GM04503 (cell line): Measurements from ENCODE around the gene CORO2A.
"Not testable (repeated sequence)": the region's sequence is repeated elsewhere in the genome, so short reads cannot be mapped to it uniquely, and the experiment has no call there.

ENCODE experiments used
- DNase-seq: peaks from one replicate; pipeline ENCODE4 v3.0.0-alpha.2; 2012; ENCODE audit warnings: low read depth

CORO2A gene

DNA sequence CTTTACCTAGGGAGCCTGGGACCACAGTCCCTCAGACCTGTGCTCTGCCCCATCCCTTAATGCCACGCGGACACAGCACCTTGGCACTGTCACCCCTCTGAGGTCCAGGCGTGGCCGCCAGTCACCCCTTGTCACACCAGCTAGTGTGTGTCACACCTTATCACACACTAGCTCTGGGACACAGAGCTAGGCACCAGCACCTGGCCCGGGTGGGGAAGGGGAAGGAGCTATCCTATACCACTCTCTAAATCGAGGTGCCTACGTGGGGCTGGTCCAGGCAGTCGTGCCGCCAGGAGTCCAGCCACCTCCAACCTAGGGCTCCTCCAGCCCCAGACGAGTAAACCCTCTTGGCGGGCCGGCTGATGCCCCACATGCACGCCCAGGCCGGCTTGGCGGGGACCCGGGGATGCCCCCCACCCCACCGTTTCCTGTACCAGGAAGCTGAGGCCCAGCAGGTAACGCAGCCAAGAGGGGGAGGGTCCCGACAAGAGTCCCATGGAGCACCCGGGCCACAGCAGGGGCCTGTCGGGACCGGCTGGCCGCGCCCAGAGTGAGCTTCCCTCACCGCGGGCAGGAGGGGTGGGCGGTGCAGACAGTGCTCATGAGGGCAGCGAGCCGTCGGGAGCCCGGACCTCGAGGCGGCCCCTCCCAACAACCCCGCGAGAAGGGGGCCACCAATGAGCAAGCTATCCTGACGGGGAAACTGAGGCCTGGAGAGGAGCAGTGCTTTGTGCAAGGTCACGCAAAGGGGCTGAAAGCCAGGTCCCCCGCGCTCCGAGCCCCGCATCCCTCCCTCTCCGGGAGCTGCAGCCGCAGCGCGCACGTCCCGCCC is 550 bp downstream of the CORO2A start:
- DNase-seq = no peak

DNA sequence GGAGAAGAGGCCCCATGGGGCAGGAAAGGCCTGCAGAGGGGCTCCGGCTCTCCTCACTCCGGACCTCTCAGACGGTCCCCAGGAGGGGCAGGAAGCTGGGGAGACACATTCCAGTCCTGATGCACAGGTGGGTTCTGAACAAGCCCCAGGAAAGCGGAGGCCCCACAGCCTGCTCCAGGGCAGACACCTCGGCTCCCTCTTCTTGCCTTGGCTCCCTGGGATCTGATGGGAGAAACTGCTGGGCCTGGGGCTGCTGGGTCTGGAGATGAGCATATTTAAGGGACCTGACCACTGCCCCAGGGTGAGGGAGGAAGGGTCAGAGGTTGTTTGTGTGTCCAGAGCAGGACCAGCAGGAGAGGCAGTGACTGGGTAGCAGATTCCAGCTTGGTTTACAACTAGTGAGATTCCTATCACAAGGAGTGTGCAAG is 1.2 kb downstream of the CORO2A start:
- DNase-seq = no peak

GRCh38 chr9:98190757-98191105 is 1.7 kb downstream of the CORO2A start:
- no peak for DNase-seq

- DNase-seq = no peak
Measured at GRCh38 chr9:98189412-98189811, 3.0 kb downstream of the CORO2A start.

DNA sequence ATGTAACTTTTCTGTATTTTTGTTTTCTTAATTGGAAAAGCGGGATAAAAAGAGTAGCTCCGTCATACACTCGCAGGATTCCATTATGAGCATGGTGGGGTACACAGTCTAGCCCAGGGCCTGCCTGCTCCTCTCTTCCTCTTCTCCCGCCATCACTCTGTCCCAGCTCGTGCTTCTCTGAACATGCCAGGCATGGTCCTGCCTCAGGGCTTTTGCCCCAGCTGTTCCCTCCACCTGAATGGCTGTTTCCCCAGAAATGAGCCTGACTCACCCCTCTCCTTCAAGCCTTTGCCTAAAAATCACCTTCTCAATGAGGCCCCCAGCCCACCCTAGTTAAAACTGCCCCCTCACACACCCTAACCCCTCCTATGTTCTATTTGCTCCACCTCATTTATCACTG is 4.5 kb downstream of the CORO2A start:
- no peak for DNase-seq

- DNase-seq = no peak
Measured at GRCh38 chr9:98186236-98186635, 6.2 kb downstream of the CORO2A start.

- no peak for DNase-seq
Measured at GRCh38 chr9:98185611-98186171, 6.7 kb downstream of the CORO2A start.

DNA sequence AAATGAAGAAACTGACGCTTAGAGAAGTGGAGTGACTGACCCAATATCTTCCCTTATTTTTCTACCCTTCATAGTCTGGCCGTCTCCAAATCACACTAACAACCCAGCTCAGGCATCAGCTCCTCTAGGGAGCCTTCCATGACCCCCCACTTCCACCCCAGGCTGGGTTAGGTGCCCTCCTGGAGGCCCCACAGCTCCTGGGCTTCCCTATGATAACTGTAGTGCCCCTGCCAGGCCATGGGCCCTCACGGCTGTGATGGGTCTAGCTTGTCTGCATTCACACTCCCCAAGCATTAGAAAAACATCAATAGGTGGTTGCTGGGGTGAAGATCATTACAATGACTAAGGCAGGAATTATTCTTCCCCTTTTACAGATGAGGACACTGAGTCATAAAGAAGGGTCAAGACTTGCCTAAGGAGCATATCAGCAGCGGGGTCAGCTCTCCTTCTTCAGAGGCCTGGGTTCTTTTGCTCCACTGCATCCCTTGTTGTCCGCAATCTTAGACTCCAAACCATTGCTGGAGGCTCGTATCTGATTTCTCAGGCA is 7.3 kb downstream of the CORO2A start:
- no peak for DNase-seq

GRCh38 chr9:98184326-98184725 is 8.1 kb downstream of the CORO2A start:
- no peak for DNase-seq

- DNase-seq = no peak
Measured at GRCh38 chr9:98182889-98183599, 9.4 kb downstream of the CORO2A start.

- no peak for DNase-seq
Measured at GRCh38 chr9:98182069-98182820, 10.2 kb downstream of the CORO2A start.

DNA sequence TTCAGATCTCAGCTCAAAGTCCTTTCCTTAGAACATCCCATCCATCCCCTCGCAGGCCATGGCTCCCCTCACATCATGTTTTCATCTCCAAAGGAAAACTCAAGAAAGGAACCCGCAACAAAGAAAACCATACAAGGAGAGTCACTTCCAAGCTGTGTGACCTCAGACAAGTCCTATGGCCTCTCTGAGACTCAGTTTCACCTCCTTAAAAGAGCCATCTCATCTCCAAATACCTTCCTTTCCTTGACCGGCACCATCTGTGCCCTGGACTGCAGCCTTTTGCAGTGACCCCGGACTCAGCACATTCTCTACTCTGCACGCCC is 10.7 kb downstream of the CORO2A start:
- DNase-seq = no peak

DNA sequence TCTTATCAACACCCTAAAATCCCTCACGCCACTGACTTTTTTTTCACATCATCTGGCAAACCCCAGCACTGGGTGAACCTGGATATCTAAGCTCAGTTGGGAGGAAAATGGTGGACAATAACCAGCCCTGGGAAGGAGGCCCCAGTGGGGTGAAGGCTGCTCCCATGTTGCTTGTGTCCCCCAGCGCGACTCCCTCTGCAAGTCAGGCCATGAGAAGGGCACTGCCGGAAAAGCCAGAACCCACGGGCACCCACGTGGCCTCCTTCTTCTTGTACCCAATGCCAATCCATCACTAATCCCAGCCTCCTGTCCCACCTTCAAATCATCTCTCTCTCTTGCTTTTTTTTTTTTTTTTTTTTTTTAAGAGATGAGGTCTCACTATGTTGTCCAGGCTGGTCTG is 11.4 kb downstream of the CORO2A start:
- no peak for DNase-seq

DNA sequence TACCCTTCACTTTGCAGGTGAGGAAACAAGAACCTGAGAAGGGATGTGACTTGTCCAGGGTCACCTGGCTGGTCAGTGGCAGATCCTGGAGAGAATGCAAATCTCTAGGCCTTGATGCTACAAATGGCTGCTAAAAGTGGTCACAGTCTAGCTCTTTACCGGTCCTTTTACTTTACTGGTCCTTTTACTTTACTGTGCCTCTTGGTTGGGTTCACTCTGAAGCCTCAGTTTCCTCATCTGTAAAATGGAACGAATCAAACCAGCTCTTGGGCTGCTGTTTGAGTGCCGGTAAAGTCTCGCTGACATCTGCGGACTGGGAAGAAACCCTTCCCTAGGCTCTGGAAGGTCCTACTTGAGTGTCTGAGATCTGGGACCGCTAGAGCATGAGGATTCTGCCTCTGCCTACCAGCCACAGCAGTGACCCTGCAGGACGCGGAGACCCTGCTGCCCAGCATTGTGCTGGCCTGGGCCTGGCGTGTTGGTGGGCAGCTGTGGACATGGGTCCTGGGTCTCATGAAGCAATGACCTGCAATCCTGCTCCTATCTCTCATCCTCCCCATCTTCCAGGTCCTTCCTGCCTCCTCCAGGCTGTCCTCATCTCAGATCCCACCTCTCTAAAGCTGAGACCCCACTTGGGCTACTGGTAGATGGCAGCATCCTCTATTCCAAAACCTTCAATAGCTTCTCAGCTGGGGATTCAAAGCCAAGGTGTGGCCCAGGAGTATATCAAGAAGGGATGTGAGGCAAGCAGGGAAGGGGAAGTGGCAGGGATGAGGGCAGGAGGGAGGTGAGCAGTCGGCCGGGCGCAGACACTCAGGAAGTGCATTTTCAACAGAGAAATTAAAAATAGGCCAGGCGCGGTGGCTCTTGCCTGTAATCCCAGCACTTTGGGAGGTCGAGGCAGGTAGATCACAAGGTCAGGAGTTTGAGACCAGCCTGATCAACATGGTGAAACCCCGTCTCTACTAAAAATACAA is 13.3 kb downstream of the CORO2A start:
- DNase-seq = no peak

DNA sequence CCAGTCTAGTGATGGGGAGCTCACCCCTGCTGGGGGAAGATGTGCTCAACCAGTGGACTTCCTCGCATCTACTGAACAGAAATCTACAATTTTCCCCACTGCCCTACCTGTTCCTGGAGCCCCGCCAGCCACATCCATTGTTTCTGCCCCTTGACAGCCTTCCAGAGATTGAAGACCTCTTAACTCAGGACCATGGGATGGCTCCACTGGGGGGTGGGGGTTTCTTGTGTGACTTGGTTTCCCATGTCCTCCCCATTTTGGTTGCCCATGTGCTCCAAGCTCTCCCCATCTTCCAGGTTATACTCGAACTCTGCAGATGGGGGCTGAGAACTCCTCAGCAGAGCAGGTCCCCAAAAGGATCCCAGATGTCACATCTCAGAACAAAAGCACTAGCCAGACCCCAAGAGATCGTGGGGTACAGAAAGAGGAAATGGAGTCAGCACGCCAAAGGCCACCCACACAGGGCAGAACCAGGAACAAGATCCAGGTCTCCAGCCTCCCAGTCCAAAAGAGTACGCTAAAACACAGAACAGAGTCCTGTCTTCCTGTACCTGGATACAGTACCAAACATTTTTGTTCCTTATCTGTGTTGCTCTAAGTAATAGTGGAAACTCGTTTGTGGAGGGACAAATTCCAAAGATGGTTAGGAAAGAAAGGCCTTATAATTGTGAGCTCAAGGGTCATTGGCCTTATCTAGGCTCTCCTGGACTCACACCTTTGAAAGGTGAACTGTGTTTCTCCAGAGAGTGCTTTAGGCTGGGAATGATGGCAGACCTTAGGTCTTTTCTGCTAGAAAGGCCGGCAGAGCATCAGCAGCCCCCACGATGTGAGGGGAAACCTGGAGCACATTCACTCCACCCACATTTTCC is 15.8 kb downstream of the CORO2A start:
- no peak for DNase-seq

DNA sequence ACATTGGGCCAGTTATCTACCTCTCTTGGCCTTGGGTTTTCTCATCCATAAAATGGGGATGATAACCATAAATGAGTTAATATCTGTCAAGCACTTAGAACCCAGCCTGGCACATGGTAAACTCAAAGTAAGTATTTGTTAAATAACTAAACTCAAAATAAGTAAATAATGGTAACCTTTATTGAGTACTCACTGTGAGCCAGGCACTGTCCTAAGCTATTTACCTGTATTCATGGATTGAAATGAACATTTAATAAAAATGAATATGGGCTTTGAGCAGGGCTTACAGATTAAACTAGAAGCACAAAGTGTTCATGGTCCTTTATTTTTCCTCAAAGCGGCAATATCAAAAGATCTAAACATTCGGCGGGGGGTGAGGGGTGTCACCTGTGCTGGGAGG is 16.7 kb downstream of the CORO2A start:
- no peak for DNase-seq

DNA sequence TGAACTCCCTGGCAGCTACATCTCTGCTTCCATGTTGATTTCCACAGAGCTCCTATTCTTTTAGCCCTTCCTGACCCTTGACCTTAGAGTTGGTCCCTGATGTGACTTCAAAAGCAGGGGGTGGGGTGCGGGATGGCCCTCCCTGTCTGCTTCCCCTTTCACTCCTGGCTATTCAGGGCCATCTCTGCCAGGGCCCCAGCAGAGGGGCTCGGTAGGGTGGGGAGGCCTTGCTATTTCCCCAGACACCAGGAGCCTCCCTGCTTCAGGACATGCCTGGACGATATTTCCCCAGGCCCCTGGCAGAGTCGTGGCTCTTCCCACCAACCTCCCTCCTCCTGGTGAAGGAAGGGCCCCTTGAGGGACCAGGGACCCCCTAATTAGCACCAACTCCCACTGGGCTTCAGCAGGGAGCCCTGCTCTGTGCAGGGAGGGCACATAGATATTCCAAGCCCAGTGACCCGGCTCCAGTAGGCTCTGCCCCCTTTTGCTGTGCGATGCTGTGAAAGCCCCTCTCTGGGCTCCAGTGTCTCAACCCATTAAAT is 17.3 kb downstream of the CORO2A start:
- DNase-seq = no peak

DNA sequence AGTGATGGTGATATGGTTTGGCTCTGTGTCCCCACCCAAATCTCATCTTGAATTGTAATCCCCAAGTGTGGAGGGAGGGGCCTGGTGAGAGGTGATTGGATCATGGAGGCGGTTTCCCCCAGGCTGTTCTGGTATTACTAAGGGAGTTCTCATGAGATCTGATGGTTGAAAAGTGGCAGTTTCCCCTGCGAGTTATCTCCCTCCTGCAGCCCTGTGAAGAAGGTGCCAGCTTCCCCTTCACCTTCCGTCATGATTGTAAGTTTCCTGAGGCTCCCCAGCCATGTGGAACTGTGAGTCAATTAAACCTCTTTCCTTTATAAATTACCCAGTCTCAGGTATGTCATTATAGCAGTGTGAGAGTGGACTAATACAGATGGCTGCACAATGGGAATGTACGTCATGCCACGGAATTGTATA is 17.9 kb downstream of the CORO2A start:
- DNase-seq = not testable (repeated sequence)

GRCh38 chr9:98173181-98173580 is 19.3 kb downstream of the CORO2A start:
- no peak for DNase-seq

DNA sequence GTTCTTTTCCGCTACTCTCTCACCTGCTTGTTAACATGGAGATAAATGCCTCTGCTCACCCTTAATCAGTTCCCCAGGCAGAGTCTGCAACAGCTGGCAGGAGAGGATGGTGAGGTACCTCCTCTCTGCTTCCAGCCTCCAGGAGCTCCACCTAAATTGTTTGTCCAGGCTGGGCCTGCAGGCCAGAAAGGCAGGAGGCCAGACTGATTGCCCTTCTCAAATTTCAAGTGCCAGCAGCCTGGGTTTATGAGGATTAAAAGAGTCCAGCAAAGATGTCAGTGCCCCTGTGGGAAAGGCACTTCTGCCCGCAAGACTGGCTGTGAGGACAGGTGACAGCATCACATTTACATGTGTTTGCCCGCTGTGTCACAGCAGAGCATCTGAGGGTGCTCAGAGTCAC is 19.8 kb downstream of the CORO2A start:
- DNase-seq = no peak
